ENCODE measurements around the gene ANKFY1. TPM values are rescaled to one million over a fixed set of nuclear protein-coding genes. Genes with fewer than 3 reads are reported as not detected.

The ANKFY1 gene
- polyA plus RNA-seq, 1 experiment, result 43.5 TPM

DNA sequence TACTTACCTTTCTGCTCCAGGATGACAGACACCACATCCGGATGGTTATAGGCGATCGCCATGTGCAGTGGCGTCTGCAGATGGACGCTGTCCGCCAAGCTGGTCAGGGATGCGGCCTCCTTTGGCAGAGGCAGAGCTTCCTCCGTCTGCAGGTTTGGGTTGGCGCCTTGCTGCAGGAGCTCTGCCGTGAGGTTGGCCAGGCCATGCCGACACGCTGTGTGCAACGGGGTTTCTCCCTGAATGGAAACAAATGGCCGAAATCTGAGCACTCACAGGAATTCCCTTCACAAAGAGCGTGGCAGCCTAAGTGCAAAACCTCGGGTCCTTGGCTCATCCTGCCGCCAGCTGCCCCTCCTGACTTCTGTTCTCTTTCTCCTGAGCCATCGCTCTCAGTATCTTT lies 79.0 kb downstream of the ANKFY1 start:
- DNase-seq (ENCODE audit: low read depth), result no peak
- H3K27me3 ChIP-seq (ENCODE audit: control insufficient read depth, insufficient read depth, low read length), result no peaks in the 10 kb centered on the region
- TF ChIP-seq, protein P1, sequence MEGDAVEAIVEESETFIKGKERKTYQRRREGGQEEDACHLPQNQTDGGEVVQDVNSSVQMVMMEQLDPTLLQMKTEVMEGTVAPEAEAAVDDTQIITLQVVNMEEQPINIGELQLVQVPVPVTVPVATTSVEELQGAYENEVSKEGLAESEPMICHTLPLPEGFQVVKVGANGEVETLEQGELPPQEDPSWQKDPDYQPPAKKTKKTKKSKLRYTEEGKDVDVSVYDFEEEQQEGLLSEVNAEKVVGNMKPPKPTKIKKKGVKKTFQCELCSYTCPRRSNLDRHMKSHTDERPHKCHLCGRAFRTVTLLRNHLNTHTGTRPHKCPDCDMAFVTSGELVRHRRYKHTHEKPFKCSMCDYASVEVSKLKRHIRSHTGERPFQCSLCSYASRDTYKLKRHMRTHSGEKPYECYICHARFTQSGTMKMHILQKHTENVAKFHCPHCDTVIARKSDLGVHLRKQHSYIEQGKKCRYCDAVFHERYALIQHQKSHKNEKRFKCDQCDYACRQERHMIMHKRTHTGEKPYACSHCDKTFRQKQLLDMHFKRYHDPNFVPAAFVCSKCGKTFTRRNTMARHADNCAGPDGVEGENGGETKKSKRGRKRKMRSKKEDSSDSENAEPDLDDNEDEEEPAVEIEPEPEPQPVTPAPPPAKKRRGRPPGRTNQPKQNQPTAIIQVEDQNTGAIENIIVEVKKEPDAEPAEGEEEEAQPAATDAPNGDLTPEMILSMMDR (IDR thresholded peaks at IDR 0.05; ENCODE audit: insufficient read depth, low read depth, low read length), result no peak
- no peak overlapping the region for H3K4me3 ChIP-seq (ENCODE audit: low read depth, low read length)
- ChIA-PET CTCF (interaction anchor here (1.3 to 3.1 kb wide), 2 partner anchors 15 to 229 kb away, joined by 4 to 12 read pairs; no protein-coding TSS in a partner anchor), POLR2A (no interaction called here)
- peaks cover 22% of the 10 kb centered on the region for H3K36me3 ChIP-seq (ENCODE audit: control insufficient read depth, insufficient read depth, low read length)

DNA sequence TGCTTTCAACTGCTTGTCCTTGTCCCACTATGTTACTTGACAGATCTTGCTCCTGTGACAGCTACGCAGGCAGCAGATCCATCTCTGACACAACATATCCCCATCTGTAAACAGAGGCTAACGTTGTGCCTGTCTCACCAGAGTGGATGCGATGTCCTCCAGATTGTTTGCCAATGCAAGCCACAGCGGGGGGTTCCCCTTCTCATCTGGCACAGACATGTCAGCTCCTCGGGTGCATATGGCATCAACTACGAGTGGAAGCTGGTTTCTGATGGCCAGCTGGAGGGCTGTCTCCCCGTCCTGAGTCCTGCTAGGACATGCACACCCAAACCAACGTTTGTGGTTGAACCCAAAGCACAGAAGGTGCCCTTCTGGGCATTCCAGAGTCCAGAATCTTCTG lies 81.7 kb downstream of the ANKFY1 start:
- peaks cover 25% of the 10 kb centered on the region for H3K36me3 ChIP-seq (ENCODE audit: control insufficient read depth, insufficient read depth, low read length)
- POLR2A ChIA-PET, result no interaction called here
- CTCF ChIA-PET, result no interaction called here
- TF ChIP-seq, protein P1 (IDR thresholded peaks at IDR 0.05; ENCODE audit: insufficient read depth, low read depth, low read length), result no peak
- H3K27me3 ChIP-seq (ENCODE audit: control insufficient read depth, insufficient read depth, low read length), result no peaks in the 10 kb centered on the region
- no peak overlapping the region for H3K4me3 ChIP-seq (ENCODE audit: low read depth, low read length)
- DNase-seq (ENCODE audit: low read depth), result no peak

DNA sequence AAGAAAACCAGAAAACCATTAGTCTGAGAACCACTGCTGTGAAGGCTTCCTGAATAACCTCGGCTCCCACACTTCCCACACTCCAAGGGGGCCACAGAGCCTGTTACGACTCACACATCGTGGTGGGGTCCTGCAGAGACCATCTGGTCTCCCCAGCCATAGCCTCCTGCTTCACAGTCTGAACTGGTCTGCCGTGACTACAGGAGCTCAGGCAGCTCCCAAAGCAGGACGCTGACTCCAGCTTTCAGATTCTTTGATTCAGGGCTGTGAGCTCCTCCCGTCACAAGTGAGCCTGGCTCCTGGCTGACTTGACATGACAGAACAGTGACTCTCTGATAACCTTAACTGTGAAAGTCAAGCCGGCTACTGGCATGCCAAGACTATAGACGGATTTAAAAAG lies 83.0 kb downstream of the ANKFY1 start:
- no peak for DNase-seq (ENCODE audit: low read depth)
- ChIA-PET POLR2A (no interaction called here), CTCF (interaction anchor here (1.4 kb wide), 1 partner anchor 28 kb away, joined by 3 read pairs; no protein-coding TSS in a partner anchor)
- TF ChIP-seq, protein P1 (IDR thresholded peaks at IDR 0.05; ENCODE audit: insufficient read depth, low read depth, low read length), result no peak
- Histone ChIP-seq H3K36me3 (ENCODE audit: control insufficient read depth, insufficient read depth, low read length) (peaks cover 25% of the 10 kb centered on the region), H3K27me3 (ENCODE audit: control insufficient read depth, insufficient read depth, low read length) (no peaks in the 10 kb centered on the region), H3K4me3 (ENCODE audit: low read depth, low read length) (no peak overlapping the region)

DNA sequence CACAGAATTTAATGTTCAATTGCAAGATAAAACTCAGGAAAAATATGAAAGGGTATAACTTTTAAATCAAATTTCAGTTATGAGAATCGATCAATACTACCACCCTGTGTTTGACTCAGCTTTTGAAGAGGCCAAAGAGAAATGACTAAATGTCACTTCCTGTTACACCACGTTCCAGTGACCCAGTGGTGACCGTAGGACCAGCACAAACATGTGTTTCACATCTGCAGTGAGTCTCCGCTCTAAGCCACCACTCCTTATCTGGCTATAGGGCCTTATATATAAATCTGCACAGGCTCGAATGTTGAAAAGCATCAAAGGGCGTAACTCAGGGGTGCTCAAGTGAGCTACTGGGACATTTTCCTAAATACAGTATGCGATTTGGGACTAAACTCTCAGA lies 84.7 kb downstream of the ANKFY1 start:
- no peak for DNase-seq (ENCODE audit: low read depth)
- Histone ChIP-seq H3K27me3 (ENCODE audit: control insufficient read depth, insufficient read depth, low read length) (no peaks in the 10 kb centered on the region), H3K36me3 (ENCODE audit: control insufficient read depth, insufficient read depth, low read length) (peaks cover 21% of the 10 kb centered on the region), H3K4me3 (ENCODE audit: low read depth, low read length) (no peak overlapping the region)
- ChIA-PET CTCF (interaction anchor here (0.6 to 1.3 kb wide), 3 partner anchors 19 to 35 kb away, joined by 4 read pairs; no protein-coding TSS in a partner anchor), POLR2A (no interaction called here)
- TF ChIP-seq, protein P1 (IDR thresholded peaks at IDR 0.05; ENCODE audit: insufficient read depth, low read depth, low read length), result no peak

DNA sequence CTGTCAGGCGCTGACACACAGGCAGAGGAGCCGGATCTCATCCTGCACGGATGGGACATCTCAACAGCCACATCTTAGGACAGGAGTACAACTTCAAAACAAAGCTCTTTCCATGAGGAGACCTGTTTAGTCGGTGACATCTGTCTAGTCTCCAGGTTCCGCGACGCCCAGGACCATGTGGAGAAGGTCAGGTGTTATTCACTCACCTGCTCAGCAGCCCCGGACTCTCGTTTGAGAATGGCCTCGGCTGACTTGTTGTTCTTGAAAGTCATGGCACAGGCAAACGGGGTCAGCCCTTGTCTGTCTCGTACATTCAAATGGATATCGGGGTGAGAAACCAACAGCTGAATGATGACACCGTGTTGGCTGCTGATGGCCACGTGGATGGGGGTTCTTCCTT lies 85.1 kb downstream of the ANKFY1 start:
- H3K27me3 ChIP-seq (ENCODE audit: control insufficient read depth, insufficient read depth, low read length), result no peaks in the 10 kb centered on the region
- TF ChIP-seq, protein P1 (IDR thresholded peaks at IDR 0.05; ENCODE audit: insufficient read depth, low read depth, low read length), result no peak
- CTCF ChIA-PET, result interaction anchor here (1.2 to 1.3 kb wide), 2 partner anchors 18 to 22 kb away, joined by 4 read pairs; no protein-coding TSS in a partner anchor
- no peak for DNase-seq (ENCODE audit: low read depth)
- POLR2A ChIA-PET, result no interaction called here
- peaks cover 23% of the 10 kb centered on the region for H3K36me3 ChIP-seq (ENCODE audit: control insufficient read depth, insufficient read depth, low read length)
- no peak overlapping the region for H3K4me3 ChIP-seq (ENCODE audit: low read depth, low read length)
